OCI-LY3 (cell line): ENCODE measurements around the gene CNDP2.

ENCODE experiments used
- H2AFZ ChIP-seq: fragments of 200-600, 300-600 bp; shearing (Covaris generic); 2 replicates; pipeline ENCODE4 v1.6.0; 2014; ENCODE audit warnings: antibody characterized with exemption, low read depth, low read length
- H3K27ac ChIP-seq: fragments of 200-600, 300-600 bp; sonication (generic); 2 replicates; pipeline ENCODE4 v1.5.1; 2014; ENCODE audit warnings: mild to moderate bottlenecking, low read length, moderate library complexity, mixed read lengths
- H3K27me3 ChIP-seq: fragments of 200-600, 300-600 bp; sonication (generic); 2 replicates; pipeline ENCODE4 v1.6.1; 2014; ENCODE audit warnings: low read depth, low read length, mixed read lengths
- H3K36me3 ChIP-seq: fragments of 200-600, 300-600 bp; sonication (generic); replicated peaks from 2 replicates; pipeline ENCODE3; 2014; ENCODE audit warnings: low read depth, low read length, mixed read lengths
- H3K4me1 ChIP-seq: fragments of 300-600, 200-600 bp; sonication (generic); 2 replicates; pipeline ENCODE4 v1.6.1; 2014; ENCODE audit warnings: low read length, mixed read lengths
- H3K4me2 ChIP-seq: fragments of 200-600, 300-600 bp; sonication (generic); 2 replicates; pipeline ENCODE4 v1.6.1; 2014; ENCODE audit warnings: low read length, mixed read lengths
- H3K4me3 ChIP-seq: fragments of 300-600, 200-600 bp; sonication (generic); 2 replicates; pipeline ENCODE4 v1.5.1; 2014; ENCODE audit warnings: antibody characterized with exemption, mild to moderate bottlenecking, low read length, moderate library complexity
- H3K79me2 ChIP-seq: fragments of 300-600, 200-600 bp; shearing (Covaris generic); 2 replicates; pipeline ENCODE4 v1.6.1; 2014; ENCODE audit warnings: mild to moderate bottlenecking, low read length, mixed read lengths
- H3K9ac ChIP-seq: fragments of 300-600, 200-600 bp; shearing (Covaris generic); 2 replicates; pipeline ENCODE4 v1.6.0; 2014; ENCODE audit warnings: mild to moderate bottlenecking, low read length, moderate library complexity
- H3K9me3 ChIP-seq: fragments of 200-600, 300-600 bp; shearing (Covaris generic); 2 replicates; pipeline ENCODE4 v1.6.1; 2014; ENCODE audit warnings: low read length, mixed read lengths; ENCODE audit not compliant: insufficient read depth
- H4K20me1 ChIP-seq: fragments of 200-600, 300-600 bp; sonication (generic); 2 replicates; pipeline ENCODE4 v1.6.1; 2016; ENCODE audit warnings: low read length, mixed read lengths; ENCODE audit not compliant: insufficient read depth
- CTCF ChIP-seq: fragments of 200-600, 300-600 bp; sonication (generic); IDR thresholded peaks from 2 replicates; pipeline ENCODE4 v1.5.1; 2014; ENCODE audit warnings: antibody characterized with exemption, low read length, low read depth
- EZH2phosphoT487 ChIP-seq: fragments of 200-600 bp; shearing (Covaris generic); IDR thresholded peaks from 2 replicates; pipeline ENCODE4 v1.6.1; 2018; ENCODE audit warnings: antibody characterized with exemption, mixed run types, low read depth

CNDP2 gene

GRCh38 chr18:74463254-74463653 lies 32.9 kb upstream of the CNDP2 start:
- no peak overlapping the region for H3K27ac ChIP-seq
- H3K79me2 ChIP-seq = no peaks in the 10 kb centered on the region
- H3K9ac ChIP-seq = no peak overlapping the region
- no peaks in the 10 kb centered on the region for H3K9me3 ChIP-seq
- H3K4me2 ChIP-seq = no peak overlapping the region
- no peaks in the 10 kb centered on the region for H3K4me1 ChIP-seq
- no peak overlapping the region for H2AFZ ChIP-seq
- H3K36me3 ChIP-seq = no peaks in the 10 kb centered on the region
- TF ChIP-seq EZH2phosphoT487 = no peak
- TF ChIP-seq CTCF = no peak
- H3K4me3 ChIP-seq = no peak overlapping the region
- H3K27me3 ChIP-seq = peaks cover 27% of the 10 kb centered on the region
- H4K20me1 ChIP-seq = no peaks in the 10 kb centered on the region

- Histone ChIP-seq H3K79me2 (no peaks in the 10 kb centered on the region), H2AFZ (no peak overlapping the region), H3K36me3 (no peaks in the 10 kb centered on the region), H3K27ac (no peak overlapping the region), H3K9me3 (no peaks in the 10 kb centered on the region), H3K4me2 (no peak overlapping the region), H3K4me3 (no peak overlapping the region), H3K9ac (no peak overlapping the region), H3K4me1 (no peaks in the 10 kb centered on the region), H3K27me3 (peaks cover 33% of the 10 kb centered on the region), H4K20me1 (no peaks in the 10 kb centered on the region)
- no peak for TF ChIP-seq CTCF
- TF ChIP-seq EZH2phosphoT487 = no peak
Observed at GRCh38 chr18:74463983-74464382, 32.2 kb upstream of the CNDP2 start.

DNA sequence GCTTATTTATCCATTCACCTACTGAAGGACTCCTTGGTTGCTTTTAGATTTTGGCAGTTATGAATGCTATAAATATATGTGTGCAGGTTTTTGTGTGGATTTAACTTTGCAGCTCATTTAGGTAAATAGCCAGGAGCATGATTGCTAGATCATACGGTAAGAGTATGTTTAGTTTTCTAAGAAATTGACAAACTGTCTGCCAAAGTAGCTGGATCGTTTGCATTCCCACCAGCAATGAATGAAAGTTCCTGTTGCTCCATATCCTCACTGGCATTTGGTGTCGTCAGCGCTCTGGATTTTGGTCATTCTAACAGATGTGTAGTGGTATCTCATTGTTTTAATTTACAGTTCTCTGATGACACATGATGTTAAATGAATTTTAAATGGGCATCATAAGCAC lies 30.4 kb upstream of the CNDP2 start:
- TF ChIP-seq CTCF = no peak
- no peak for TF ChIP-seq EZH2phosphoT487
- Histone ChIP-seq H3K36me3 (no peaks in the 10 kb centered on the region), H3K4me3 (no peak overlapping the region)

DNA sequence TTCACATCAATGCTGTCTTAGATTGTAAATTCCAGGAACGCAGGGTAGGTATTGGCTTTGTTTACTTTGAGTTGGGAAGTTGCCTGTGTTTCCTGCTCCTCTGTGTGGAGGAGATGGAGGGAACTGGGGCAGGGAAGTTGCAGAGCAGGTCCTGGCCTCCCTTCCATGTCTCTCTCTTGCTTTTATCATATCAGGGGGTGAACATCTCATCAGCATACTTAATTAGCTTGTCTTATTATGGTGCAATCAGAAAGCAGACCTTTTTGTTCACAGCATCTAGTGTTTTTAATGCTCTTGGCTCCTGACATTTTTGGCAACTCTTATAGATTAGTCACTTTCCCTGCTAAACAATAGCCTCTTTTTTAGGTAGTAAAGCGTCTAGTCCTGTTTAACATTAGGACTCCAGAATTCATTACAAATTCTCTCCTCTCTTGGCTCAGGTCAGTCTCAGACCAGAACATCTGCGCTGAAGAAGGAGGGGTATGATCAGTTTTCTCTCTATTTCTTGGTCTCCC lies 27.6 kb upstream of the CNDP2 start:
- no peak overlapping the region for H3K4me3 ChIP-seq
- peaks cover 61% of the 10 kb centered on the region for H3K27me3 ChIP-seq
- H2AFZ ChIP-seq = no peak overlapping the region
- H3K9me3 ChIP-seq = peaks cover 10% of the 10 kb centered on the region; the same call in 1 of the 2 replicates
- no peak overlapping the region for H3K27ac ChIP-seq
- no peak overlapping the region for H3K4me2 ChIP-seq
- H3K9ac ChIP-seq = no peak overlapping the region
- H3K36me3 ChIP-seq = no peaks in the 10 kb centered on the region
- H3K79me2 ChIP-seq = no peaks in the 10 kb centered on the region
- H3K4me1 ChIP-seq = no peaks in the 10 kb centered on the region
- no peaks in the 10 kb centered on the region for H4K20me1 ChIP-seq
- TF ChIP-seq EZH2phosphoT487 = no peak
- TF ChIP-seq CTCF = no peak

More for the DNA sequence above, 30.4 kb upstream of the CNDP2 start:
- Histone ChIP-seq H3K9me3 (peaks cover 10% of the 10 kb centered on the region; the same call in 1 of the 2 replicates), H3K9ac (no peak overlapping the region), H2AFZ (no peak overlapping the region), H4K20me1 (no peaks in the 10 kb centered on the region), H3K4me1 (no peaks in the 10 kb centered on the region), H3K4me2 (no peak overlapping the region), H3K27ac (no peak overlapping the region), H3K79me2 (no peaks in the 10 kb centered on the region), H3K27me3 (peaks cover 45% of the 10 kb centered on the region)
